Lower lobe of right lung (tissue), 2 donors: ENCODE measurements around the gene DUOXA2. TPM values are rescaled to one million over a fixed set of nuclear protein-coding genes. Genes with fewer than 3 reads are reported as not detected.
"Not testable (repeated sequence)": the region's sequence is repeated elsewhere in the genome, so short reads cannot be mapped to it uniquely, and the experiment has no call there.

Experiments used
- ATAC-seq, 2 donors: fragments of 200-7000 bp; cut with Tn5 transposase; one replicate each; pipeline ENCODE4 v1.9.1; 2020 to 2022; ENCODE audit warnings: mild to moderate bottlenecking in 2 of 2, moderate library complexity in 2 of 2
- DNase-seq: peaks from one replicate; pipeline ENCODE4 v3.0.0-alpha.2; 2020
- H3K27ac ChIP-seq: fragments of 200-600 bp; one replicate; pipeline ENCODE4 v1.8.0; 2022
- H3K27me3 ChIP-seq: fragments of 200-600 bp; one replicate; pipeline ENCODE4 v1.8.0; 2022; ENCODE audit warnings: low read depth
- H3K36me3 ChIP-seq: fragments of 200-600 bp; one replicate; pipeline ENCODE4 v1.8.0; 2022; ENCODE audit warnings: mild to moderate bottlenecking
- H3K4me1 ChIP-seq: fragments of 200-600 bp; one replicate; pipeline ENCODE4 v1.8.0; 2022
- H3K4me3 ChIP-seq: fragments of 200-600 bp; one replicate; pipeline ENCODE4 v1.8.0; 2022; ENCODE audit warnings: mild to moderate bottlenecking
- H3K9me3 ChIP-seq: fragments of 200-600 bp; one replicate; pipeline ENCODE4 v1.8.0; 2022
- intact Hi-C: fragments of 100-400 bp; cut with DNase I; formaldehyde crosslinking; loops from one replicate; pipeline ENCODE4 v1.11.0; 2022
- long read RNA-seq: library from polyadenylated mRNA; unstranded; transcript quantifications from one replicate; pipeline ENCODE4 v2.0.0, GENCODE V29; 2021
- total RNA-seq: library from RNA; stranded (reverse); fragmentation: NEBNext Ultra II Directional; extraction: Animal tissue kit (Norgen Biotek cat#: 25700); gene quantifications from one replicate; pipeline ENCODE4 v1.2.1, GENCODE V29; 2021
- TF ChIP-seq, protein P1 (sequence below): fragments of 200-600 bp; IDR thresholded peaks from one replicate; pipeline ENCODE4 v1.8.0; 2022; ENCODE audit warnings: antibody characterized with exemption, mild to moderate bottlenecking
- donor health status: DM: no; HTN: yes; CAD: no; lungs with severe emphysema.

The DUOXA2 gene
- total RNA-seq: not detected
- long read RNA-seq, partial matches to known transcripts: 0 of 2 reads
- long read RNA-seq, other reads (novel, unspliced or antisense): 2 of 2 reads

GRCh38 chr15:45114076-45114750, at the start of gene DUOXA2, which contains the start of gene DUOX2:
TSS of gene DUOXA2 (plus strand) at chr15:45114326. CDS start at chr15:45114606, 280 bp downstream.
TSS of gene DUOX2 (minus strand) at chr15:45114172. CDS start at chr15:45113411, 761 bp downstream.
- ATAC-seq (peak in 1 of 2 donors; percentile 2), DNase-seq (no peak)
- TF ChIP-seq, protein P1, sequence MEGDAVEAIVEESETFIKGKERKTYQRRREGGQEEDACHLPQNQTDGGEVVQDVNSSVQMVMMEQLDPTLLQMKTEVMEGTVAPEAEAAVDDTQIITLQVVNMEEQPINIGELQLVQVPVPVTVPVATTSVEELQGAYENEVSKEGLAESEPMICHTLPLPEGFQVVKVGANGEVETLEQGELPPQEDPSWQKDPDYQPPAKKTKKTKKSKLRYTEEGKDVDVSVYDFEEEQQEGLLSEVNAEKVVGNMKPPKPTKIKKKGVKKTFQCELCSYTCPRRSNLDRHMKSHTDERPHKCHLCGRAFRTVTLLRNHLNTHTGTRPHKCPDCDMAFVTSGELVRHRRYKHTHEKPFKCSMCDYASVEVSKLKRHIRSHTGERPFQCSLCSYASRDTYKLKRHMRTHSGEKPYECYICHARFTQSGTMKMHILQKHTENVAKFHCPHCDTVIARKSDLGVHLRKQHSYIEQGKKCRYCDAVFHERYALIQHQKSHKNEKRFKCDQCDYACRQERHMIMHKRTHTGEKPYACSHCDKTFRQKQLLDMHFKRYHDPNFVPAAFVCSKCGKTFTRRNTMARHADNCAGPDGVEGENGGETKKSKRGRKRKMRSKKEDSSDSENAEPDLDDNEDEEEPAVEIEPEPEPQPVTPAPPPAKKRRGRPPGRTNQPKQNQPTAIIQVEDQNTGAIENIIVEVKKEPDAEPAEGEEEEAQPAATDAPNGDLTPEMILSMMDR: no peak
- peaks cover 42% of the 10 kb centered on the region for H3K4me1 ChIP-seq
- peaks cover 80% of the 10 kb centered on the region for H3K27me3 ChIP-seq
- intact Hi-C loops: no loop called here
- H3K9me3 ChIP-seq: no peaks in the 10 kb centered on the region
- H3K27ac ChIP-seq: no peak within 1 kb of the TSS
- H3K36me3 ChIP-seq: peaks cover 6% of the 10 kb centered on the region
- H3K4me3 ChIP-seq: no peak within 1 kb of the TSS

GRCh38 chr15:45064386-45064785, 49.7 kb upstream of the DUOXA2 start:
- Histone ChIP-seq H3K9me3 (no peaks in the 10 kb centered on the region), H3K4me1 (no peaks in the 10 kb centered on the region), H3K27ac (no peak overlapping the region), H3K27me3 (no peaks in the 10 kb centered on the region), H3K4me3 (no peak overlapping the region), H3K36me3 (peaks cover 3% of the 10 kb centered on the region)
- no peak for DNase-seq
- intact Hi-C loops: no loop called here
- no peak for ATAC-seq
- TF ChIP-seq, protein P1: no peak

DNA sequence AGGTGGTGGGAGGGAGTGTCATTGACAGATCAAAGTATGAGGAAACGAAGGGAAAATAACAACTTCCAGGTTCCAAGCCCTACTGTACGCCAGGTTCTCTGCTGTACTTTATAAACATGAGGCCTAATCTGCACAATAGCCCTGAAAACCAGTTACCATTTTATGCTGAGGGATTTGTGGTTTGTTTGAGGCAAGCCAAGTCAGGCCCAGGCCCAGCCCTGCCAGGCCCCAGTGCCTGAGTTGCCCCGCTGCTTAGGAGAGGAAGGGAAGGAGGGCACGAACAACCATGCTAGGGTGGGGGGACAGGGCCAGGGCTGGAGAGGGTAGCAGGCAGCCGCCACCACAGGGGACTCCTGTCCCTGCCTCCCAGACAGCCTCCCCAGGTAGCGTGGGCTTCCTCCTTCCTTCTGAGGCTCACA, 44.2 kb upstream of the DUOXA2 start:
- H3K4me1 ChIP-seq, H3K9me3 ChIP-seq, DNase-seq, H3K4me3 ChIP-seq, H3K36me3 ChIP-seq, H3K27ac ChIP-seq, intact Hi-C loops, H3K27me3 ChIP-seq: not testable (repeated sequence)
- ATAC-seq: peak in 1 of 2 donors; percentile 20

DNA sequence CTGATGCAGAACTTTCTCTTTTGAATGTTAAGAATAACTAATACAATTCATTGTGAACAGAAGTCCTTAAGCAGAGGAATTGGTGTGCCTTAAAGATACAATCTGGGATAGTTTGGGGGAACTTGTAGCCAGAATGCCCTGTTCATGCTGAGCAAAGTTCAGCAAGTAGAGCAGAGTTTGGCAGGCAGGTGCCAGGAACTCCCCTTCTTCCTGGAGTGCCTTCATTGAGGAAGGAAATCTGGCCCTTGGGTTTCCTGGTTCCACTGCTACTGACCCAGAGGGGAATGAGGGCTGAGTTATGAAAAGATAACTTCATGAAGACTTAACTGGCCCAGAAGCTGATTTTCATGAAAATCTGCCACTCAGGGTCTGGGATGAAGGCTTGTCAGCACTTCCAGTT, 40.5 kb upstream of the DUOXA2 start:
- DNase-seq, intact Hi-C loops, H3K4me3 ChIP-seq, H3K27me3 ChIP-seq, ATAC-seq, H3K36me3 ChIP-seq, H3K9me3 ChIP-seq, H3K27ac ChIP-seq, H3K4me1 ChIP-seq: not testable (repeated sequence)

GRCh38 chr15:45075440-45076320, 38.4 kb upstream of the DUOXA2 start:
- H3K27ac ChIP-seq, intact Hi-C loops: not testable (repeated sequence)
- ATAC-seq: peak in 1 of 2 donors; percentile 4

GRCh38 chr15:45077391-45077790, 36.7 kb upstream of the DUOXA2 start:
- intact Hi-C loops, ATAC-seq, H3K36me3 ChIP-seq, H3K27ac ChIP-seq, H3K4me3 ChIP-seq, DNase-seq, H3K9me3 ChIP-seq, H3K4me1 ChIP-seq, H3K27me3 ChIP-seq: not testable (repeated sequence)

More at GRCh38 chr15:45075440-45076320, 38.4 kb upstream of the DUOXA2 start:
- H3K9me3 ChIP-seq, H3K4me1 ChIP-seq, H3K4me3 ChIP-seq, H3K36me3 ChIP-seq, DNase-seq, H3K27me3 ChIP-seq: not testable (repeated sequence)

DNA sequence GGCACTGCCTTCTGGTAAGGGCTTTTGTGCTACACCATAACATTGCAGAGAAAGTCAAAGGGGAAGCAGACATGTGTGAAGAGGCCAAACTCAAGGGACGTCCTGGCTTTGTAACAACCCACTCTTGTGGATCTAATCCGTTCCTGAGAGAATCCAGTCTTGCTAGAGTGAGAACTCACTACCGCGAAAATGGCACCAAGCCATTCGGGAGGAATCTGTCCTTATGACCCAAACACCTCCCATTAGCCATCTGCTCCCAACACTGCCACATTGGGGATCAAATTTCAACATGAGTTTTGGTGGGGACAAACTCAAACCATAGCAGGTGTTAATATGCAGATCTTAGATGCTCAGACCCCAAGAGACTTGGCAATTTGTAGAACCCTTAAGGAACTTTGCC, 34.9 kb upstream of the DUOXA2 start:
- H3K27ac ChIP-seq, intact Hi-C loops, DNase-seq: not testable (repeated sequence)

DNA sequence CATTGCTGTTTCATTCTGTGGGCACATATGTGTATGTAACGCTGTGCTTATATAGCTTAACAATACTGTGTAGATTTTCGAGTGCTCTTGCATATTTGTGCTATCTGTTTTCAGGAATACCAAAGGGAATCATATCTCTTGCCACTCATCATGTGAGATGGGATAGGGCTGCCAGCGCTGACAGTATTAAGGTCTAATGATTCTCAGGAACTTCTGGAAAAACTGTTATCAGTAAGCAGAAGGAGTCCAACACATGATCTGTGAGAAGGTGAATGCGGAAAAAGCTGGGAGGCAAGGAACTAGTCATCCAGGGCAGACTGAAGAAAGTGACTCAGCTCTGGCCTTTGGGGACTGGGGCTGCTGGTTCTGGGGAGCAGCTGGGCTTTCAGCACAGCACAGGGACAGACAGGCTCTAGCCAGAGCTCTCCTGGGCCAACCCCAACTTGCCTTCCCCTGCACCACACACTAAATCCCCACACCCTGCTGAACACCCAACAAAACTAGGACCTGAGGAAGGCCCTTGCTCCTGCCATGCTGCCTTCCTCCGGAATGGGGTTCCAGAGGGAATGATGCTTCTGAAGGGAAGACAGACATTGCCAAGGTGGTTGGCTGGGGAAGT, 34.4 kb upstream of the DUOXA2 start:
- intact Hi-C loops, DNase-seq, H3K4me1 ChIP-seq, H3K27ac ChIP-seq, H3K27me3 ChIP-seq, H3K4me3 ChIP-seq, H3K9me3 ChIP-seq, H3K36me3 ChIP-seq: not testable (repeated sequence)
- peak in 1 of 2 donors; percentile 26 for ATAC-seq

More for the DNA sequence above, 34.9 kb upstream of the DUOXA2 start:
- not testable (repeated sequence) for H3K9me3 ChIP-seq, H3K36me3 ChIP-seq, H3K4me3 ChIP-seq, H3K27me3 ChIP-seq, H3K4me1 ChIP-seq, ATAC-seq

DNA sequence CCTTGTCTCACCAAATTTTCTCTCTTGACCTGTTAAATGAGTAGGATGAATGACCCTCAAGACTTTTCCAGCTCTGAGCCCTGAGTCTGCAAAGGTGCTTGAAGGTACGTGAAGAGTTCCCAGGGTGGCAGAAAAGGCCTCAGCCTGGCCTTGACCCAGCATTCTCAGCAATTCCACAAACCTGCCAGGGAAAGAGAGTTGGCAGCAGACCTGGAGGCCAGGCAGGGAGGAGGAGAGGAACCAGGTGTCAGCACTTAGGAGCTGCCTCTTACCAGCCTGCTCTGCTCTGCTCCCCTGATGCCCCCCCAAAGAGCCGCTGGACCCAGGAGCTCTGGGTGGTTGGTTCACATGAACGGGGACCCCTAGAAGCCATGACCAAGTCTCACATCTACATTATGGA, 33.5 kb upstream of the DUOXA2 start:
- H3K27me3 ChIP-seq, H3K9me3 ChIP-seq, H3K27ac ChIP-seq, H3K36me3 ChIP-seq, H3K4me3 ChIP-seq, DNase-seq, intact Hi-C loops, H3K4me1 ChIP-seq: not testable (repeated sequence)
- ATAC-seq: peak; percentile 43 to 68

GRCh38 chr15:45082412-45082811, 31.7 kb upstream of the DUOXA2 start:
- DNase-seq, H3K4me3 ChIP-seq, H3K36me3 ChIP-seq, ATAC-seq, H3K27ac ChIP-seq, H3K4me1 ChIP-seq, intact Hi-C loops, H3K9me3 ChIP-seq: not testable (repeated sequence)
- H3K27me3 ChIP-seq: peaks cover 15% of the 10 kb centered on the region
